HUDEP-2 (cell line): Measurements from ENCODE around the gene TMEM269.

ENCODE experiments used
- DNase-seq, 76 experiments: peaks; one replicate each; lab custom pipeline; 2025; ENCODE audit not compliant: unreplicated experiment in 76 of 76; lab: John Stamatoyannopoulos, UW

TMEM269 gene

DNA sequence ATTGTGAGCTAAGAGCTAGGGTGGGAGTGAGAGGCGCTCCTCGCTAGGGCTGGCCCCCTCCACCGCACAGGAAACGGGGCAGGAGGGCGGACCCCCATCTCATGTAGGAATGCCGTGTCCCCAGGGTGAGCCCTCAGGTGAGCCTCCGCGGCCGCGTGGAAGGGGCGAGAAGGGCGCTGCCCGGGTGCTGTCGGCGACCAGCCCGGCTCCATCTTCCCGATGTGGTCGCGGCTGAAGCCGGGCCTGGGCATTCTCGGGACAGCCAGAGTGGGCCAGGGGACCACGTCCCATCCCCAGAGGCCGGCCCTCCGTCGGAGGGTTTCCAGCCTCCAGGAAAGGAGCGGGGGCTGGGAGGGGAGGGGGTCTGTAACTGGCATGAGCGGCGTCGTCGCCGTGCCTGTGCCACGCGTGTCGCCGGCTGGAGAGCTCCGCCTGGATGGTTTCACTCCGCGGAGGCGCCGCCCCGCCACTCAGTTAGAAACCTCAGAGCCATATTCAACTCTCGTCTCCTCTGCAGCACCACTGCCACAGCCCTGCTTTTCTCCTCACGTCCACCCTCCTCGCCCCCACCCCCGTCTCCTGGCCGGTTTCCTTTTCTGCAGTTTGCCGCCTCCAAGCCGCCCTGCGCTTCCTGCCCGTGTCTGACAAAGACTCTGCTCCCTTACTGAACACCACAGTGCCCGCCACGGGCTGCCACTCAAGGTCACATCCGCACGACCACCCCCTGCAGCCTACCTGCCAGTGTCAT is at the start of gene TMEM269:
Gene TMEM269 (plus strand): TSS at position 46 of the 748 bp plus-strand sequence. CDS start 4,903 bp downstream, outside the sequence.
- no peak for DNase-seq

GRCh38 chr1:42735056-42735455 is 49.7 kb upstream of the TMEM269 start:
- no peak for DNase-seq

DNA sequence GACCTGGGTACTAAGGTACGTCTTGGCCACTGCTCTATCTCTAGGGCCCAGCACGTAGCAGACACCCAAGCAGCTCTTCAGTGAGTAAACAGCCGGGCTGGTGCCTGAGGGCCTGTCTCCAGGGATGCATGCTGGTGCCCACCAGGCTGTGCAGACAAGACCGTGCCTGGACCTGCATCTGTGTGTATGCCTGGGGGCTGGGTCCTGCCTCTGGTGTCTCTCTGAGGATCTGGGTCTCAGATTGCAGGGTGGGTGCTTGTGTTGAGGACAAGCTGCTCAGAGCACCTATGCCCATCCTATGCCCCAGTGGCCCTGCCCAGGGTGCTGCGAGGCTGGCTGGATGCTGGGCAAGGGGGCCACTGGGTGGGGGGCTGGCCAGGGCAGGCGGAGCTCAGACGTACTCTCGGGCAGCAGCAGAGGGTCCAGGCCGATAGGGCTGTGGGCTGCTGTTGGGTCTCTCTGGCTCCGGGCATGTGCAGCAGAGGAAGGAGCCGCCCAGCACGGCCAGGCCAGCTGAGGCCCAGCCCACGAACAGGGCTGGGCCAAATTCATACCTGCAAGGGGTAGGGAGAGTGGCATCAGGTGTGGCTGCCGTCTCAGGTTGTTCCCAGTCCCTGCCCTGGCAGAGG is 49.2 kb upstream of the TMEM269 start:
- peak in 3 of 76 experiments; percentile 32 to 36 (median 35) for DNase-seq

DNA sequence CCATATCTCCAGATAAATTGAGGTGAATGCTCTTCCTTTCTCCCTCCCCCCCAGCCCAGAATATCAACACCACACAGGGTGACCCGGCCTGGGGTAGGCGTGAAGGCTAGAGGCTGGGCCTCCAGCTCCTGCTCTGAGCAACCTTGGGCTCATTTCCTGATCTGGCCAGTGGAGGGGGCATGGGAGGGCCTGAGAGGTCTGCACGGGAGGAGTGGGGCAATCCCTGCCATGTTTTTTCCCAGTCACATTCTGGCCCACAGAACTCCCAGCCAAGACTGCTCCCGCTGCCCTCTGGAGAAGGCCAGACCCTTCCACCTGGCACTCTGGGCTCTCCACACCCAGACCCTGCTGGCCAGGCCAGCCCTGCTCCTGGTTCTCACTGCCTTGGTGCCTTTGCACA is 48.6 kb upstream of the TMEM269 start:
- peak in 42 of 76 experiments; percentile 5 to 65 (median 32) for DNase-seq

DNA sequence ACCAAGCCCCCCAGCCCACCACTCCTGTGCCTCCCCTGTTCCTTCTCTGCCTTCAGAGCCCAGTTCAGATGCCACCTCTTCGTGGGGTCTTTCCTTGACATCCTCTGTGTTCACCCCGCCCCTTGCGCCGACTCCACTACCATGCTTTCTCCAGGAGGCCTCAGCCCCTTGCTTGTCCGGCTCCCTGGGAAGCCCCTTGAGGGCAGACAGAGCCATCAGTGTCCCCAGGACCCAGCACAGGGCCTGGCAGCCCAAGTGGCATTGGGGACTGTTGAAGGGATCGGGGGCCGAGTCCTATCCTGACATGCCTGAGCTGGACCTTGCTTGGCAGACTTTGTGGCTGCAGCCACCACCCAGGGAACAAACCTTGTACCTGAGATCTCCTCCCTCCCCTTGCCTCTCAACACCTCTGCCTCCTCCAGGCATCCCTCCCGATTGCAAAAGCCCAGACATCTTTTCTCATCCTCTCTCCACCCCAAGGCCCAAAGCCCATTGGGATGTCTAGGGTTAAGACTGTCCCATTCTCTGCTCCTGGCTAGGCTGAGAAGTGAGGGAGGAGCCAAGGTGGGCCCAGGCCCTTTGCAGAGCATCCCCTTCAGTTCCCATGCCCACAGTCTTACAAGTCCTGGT is 48.1 kb upstream of the TMEM269 start:
- DNase-seq, result no peak

- DNase-seq, result no peak
Measured at GRCh38 chr1:42737257-42737656, 47.5 kb upstream of the TMEM269 start.

- no peak for DNase-seq
Measured at GRCh38 chr1:42737986-42738677, 46.7 kb upstream of the TMEM269 start.

GRCh38 chr1:42738678-42739226 is 46.0 kb upstream of the TMEM269 start:
- DNase-seq, result no peak

DNA sequence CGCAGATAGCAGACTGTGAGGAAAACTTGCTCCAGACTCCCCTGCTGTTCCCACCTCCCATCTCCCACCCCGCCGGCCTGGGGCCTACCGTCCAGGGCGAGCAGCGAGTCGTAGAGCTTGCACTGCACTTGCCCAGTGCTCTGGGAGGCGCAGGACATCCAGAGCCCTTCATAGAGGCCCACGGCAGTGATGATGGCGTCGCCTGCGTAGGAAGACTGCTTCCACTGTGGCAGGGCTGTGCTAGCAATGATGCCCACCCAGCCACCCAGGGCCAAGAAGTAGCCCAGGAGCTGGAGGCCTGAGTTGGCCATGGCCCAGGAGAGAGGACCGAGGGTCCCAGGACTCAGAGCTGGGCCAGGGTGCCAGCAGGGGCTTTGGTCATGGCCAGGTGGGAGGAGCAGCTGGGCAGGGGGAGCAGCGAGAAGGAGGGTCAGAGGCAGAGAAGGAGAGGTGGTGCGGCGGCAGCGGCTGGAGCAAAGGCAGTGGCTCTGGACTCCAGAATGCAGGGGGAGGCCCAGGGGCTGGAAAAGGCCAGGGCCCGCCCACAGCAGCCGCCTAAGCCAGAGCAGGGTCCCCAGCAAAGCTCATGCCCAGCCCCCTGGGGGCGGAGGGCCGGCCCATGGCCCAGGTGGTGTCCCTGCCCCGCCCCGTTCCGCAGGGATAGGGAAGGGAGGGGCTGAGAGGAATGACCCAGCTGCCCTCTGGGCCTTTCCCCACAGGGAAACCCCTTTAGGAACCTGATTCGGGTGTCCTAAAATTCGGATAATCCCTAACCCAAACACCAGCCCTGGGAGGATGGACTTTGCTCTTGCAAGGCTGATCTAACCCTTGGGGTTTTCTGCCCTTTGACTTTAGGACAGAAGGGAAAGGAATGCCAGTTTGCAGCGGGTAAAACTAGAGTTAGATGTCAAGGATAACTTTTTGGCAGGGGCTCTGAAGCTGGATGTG is 44.8 kb upstream of the TMEM269 start, which contains the start of gene CLDN19:
Gene CLDN19 (minus strand): TSS at position 484 of the 948 bp plus-strand sequence. CDS start 173 bp downstream, at position 311.
- DNase-seq, result no peak

DNA sequence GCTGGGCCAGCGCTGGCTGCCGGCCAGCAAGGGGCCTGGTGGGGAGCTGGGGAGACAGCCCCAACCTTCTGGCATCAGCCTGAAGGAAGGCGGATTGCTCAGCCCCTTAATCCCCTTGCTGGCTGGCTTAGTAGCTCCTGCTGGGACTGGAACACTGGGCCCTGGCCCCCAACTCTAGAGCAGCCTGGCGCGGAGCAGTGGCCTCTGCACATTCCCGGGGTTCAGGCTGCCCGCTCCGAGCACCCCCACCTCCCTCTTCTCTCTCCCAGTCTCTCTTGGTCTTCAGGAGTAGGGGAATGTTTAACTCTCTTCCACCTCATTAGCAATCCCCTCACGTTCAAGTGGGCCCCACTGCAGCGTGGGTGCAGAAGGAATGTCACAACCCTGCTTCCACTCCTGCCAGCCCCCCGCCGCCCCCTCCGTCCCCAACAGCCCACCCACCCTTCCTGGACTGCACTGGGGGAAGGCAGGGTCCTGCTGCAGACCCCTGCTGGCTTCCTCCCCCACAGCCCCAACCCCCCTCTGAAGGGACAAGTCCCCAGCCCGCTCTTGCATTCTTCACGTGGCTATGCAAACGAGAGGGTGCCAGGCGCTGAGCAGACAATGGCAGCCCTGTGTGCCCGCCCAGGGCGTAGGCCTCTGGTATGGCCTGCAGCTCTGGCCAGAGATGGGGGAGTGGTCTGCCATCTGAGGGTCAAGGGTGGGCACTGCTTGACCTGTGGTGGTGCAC is 43.8 kb upstream of the TMEM269 start:
- no peak for DNase-seq

DNA sequence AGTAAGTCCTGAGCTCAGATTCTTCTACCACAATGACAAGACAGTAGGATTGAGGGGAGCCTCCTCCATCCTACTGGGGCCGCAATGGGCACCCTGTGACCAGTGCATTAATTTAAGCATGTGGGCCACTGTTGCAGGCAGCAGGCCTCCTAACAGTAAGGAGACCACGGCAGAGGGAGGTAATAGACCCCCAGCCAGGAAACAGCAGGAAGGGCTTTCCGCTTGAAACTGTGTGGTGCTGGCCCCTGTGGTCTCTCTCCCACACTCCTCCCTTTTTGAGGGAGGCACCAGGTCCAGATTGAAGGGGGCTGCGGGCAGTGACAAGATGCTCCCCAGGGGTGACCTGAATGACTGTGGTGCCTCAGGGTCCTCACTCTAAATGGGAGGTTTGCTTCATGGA is 43.1 kb upstream of the TMEM269 start:
- no peak for DNase-seq

DNA sequence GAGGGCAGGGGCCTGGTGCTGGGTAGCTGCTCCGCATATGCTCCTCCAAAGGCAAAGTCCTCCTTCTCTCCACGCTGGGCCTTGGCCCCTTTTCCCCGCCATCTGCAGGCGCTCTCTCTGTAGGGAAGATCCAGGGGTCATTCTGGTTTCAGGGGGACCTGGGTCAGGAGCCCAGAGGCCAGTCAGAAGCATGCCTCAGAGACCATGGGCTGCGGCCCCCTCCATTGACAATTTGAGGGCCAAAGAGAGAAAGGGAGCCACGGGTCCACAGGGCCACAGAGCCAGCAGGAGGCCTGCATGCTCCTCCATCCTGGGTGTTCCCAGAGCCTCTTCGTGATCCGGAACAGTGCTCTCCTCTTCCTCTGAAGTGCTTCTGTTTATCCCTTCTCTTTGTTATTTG is 42.6 kb upstream of the TMEM269 start:
- no peak for DNase-seq

DNA sequence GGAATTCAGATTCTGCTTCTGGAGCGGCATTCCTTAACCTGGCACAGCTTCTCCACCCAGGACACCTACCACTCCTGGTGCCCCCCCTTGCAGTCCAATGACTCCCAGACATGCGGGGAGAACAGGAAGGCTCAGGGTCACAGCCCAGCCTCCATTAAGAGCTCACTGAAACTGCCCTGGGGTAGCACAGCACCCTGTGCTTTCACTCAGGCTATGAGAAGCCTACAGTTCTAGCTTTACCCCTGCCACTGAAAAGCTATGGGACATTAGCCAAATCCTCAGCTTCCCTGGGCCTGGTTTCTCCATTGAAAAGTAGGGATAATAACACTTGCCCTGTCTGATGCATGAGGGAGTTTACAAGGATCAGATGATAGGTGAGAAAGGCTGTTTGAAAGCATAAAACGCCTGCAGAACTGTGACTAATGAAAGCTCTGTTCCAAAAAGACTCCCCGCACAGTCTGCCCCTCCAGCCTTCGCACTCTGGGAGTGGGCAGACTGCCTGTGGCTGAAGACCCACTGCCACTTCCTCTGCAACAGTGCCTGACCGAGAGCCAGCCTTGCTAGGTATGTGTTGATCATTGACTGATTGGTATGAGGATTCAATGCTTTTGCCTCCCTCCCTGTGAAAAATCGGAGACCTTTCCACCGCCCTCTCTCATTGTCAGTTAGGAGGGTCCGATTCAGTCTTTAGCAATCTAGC is 42.0 kb upstream of the TMEM269 start:
- DNase-seq, result no peak

GRCh38 chr1:42743317-42744147 is 41.3 kb upstream of the TMEM269 start:
- no peak for DNase-seq

DNA sequence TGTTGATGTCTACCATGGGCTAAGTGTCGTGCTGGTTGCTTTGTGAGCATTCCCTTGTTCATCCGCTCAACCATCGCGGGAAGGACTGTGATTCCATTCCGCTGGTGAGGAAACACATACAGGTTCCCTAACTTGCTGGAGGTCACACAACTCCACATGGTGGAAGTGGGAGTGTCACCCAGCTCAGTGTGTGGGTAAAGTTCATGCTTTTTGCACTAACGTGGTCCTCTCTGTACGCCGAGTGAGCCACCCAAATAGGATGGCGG is 40.7 kb upstream of the TMEM269 start:
- no peak for DNase-seq

DNA sequence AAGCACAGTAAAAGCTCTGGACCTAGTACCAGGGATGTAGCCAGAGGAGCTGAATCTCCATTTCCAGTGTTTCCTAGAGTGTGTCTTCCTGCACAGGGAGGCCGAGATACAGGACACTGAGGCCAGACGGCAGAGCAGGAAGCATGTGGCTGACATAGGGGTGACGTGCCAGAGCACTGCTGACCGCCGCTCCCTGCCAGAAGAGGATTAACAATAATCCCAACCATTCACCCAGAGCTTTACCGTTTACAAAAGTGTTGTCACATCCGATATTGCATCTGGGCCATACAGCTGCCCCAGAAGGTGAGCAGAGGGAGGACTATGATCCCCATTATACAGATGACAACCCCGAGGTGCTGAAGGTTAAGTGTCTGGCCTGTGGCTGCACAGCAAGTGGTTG is 38.9 kb upstream of the TMEM269 start:
- no peak for DNase-seq

- no peak for DNase-seq
Measured at GRCh38 chr1:42746436-42747105, 38.2 kb upstream of the TMEM269 start.
